Caco-2 (cell line): ENCODE data around the gene HSD3B7. TPM values are rescaled to one million over a fixed set of nuclear protein-coding genes. Genes with fewer than 3 reads are reported as not detected.
A peak's percentile ranks its signal among the peaks of the same experiment; 100 is the strongest.

ENCODE experiments used
- BruUV-seq: library from RNA; stranded (reverse); fragments of 400-500 nt; replicated peaks from 2 replicates; lab custom pipeline; 2021; lab: Mats Ljungman, UMichigan
- CTCF ChIA-PET: fragments of 300-600 bp; sonication (Branson Sonifier 250); formaldehyde crosslinking; loops from one replicate; lab custom pipeline; 2022; ENCODE audit warnings: antibody characterized with exemption; lab: Charles Lee
- POLR2A ChIA-PET: fragments of 300-600 bp; sonication (Branson Sonifier 250); formaldehyde crosslinking; loops from one replicate; lab custom pipeline; 2022; ENCODE audit warnings: antibody characterized with exemption; lab: Charles Lee
- DNase-seq, 2 experiments: peaks; one replicate each; pipeline versions ENCODE4 v3.0.0 to v3.0.0-alpha.2; 2020 to 2022
- H3K27me3 ChIP-seq: replicated peaks from 2 replicates; pipeline ENCODE4 v1.6.0; 2011; ENCODE audit warnings: low read length; ENCODE audit not compliant: control insufficient read depth, insufficient read depth
- H3K36me3 ChIP-seq: 2 replicates; pipeline ENCODE4 v1.5.1; 2011; ENCODE audit warnings: low read length; ENCODE audit not compliant: control insufficient read depth, insufficient read depth
- H3K4me1 ChIP-seq: fragments of 250-450 bp; sonication (Bioruptor Pico); 2 replicates; pipeline ENCODE4 v1.5.1; 2020; ENCODE audit warnings: mild to moderate bottlenecking
- H3K4me3 ChIP-seq: 2 replicates; pipeline ENCODE4 v1.5.1; 2011; ENCODE audit warnings: low read depth, mild to moderate bottlenecking, control low read depth, low read length
- H3K9me3 ChIP-seq: fragments of 250-450 bp; sonication (Bioruptor Pico); 2 replicates; pipeline ENCODE4 v1.5.1; 2020; ENCODE audit warnings: mild to moderate bottlenecking, moderate library complexity
- H3K27ac Mint-ChIP-seq: one replicate; pipeline ENCODE4 v1.8.0; 2022; ENCODE audit warnings: mixed read lengths; ENCODE audit not compliant: unreplicated experiment
- H3K27me3 Mint-ChIP-seq: one replicate; pipeline ENCODE4 v1.8.0; 2022; ENCODE audit warnings: mixed read lengths; ENCODE audit not compliant: insufficient read depth, unreplicated experiment
- H3K36me3 Mint-ChIP-seq: one replicate; pipeline ENCODE4 v1.8.0; 2022; ENCODE audit warnings: mild to moderate bottlenecking, mixed read lengths; ENCODE audit not compliant: insufficient read depth, unreplicated experiment
- H3K4me1 Mint-ChIP-seq: one replicate; pipeline ENCODE4 v1.8.0; 2022; ENCODE audit warnings: low read depth, mixed read lengths; ENCODE audit not compliant: unreplicated experiment
- H3K4me3 Mint-ChIP-seq: one replicate; pipeline ENCODE4 v1.8.0; 2022; ENCODE audit warnings: mild to moderate bottlenecking, moderate library complexity, mixed read lengths; ENCODE audit not compliant: unreplicated experiment
- H3K9me3 Mint-ChIP-seq: one replicate; pipeline ENCODE4 v1.8.0; 2022; ENCODE audit warnings: mixed read lengths; ENCODE audit not compliant: unreplicated experiment
- CTCF ChIP-seq, 2 experiments: fragments of 200-600 bp in 1 of 2; IDR thresholded peaks; 1 replicate in 1 of 2; 2 replicates in 1 of 2; pipeline versions ENCODE4 v1.5.1 to v1.8.0; 2011 to 2022; ENCODE audit warnings: antibody characterized with exemption in 1 of 2, control low read depth in 1 of 2, inconsistent platforms in 1 of 2, low read depth in 1 of 2, low read length in 1 of 2, mild to moderate bottlenecking in 1 of 2, moderate library complexity in 1 of 2; ENCODE audit not compliant: insufficient read depth in 1 of 2, severe bottlenecking in 1 of 2, unreplicated experiment in 1 of 2
- intact Hi-C: fragments of 100-400 bp; cut with micrococcal nuclease; formaldehyde crosslinking; loops from one replicate; pipeline ENCODE4 v1.10.0; 2022; ENCODE audit not compliant: unreplicated experiment
- total RNA-seq: library from RNA; stranded (reverse); gene quantifications from 2 replicates; pipeline ENCODE4 v1.2.3, GENCODE V29; 2022

Gene HSD3B7
- total RNA-seq, 1 experiment from 2014 or later: 2.4 TPM

GRCh38 chr16:30983289-30983889, 1.6 kb upstream of the HSD3B7 start:
- no peak for DNase-seq
- ChIA-PET POLR2A (no interaction called here), CTCF (interaction anchor here (1.1 kb wide), 1 partner anchor 159 kb away, joined by 4 read pairs; no protein-coding TSS in a partner anchor)
- TF ChIP-seq CTCF (IDR thresholded peaks at IDR 0.05; ENCODE audit: insufficient read depth in 1 of 2, low read depth in 1 of 2, low read length in 1 of 2, severe bottlenecking in 1 of 2, unreplicated experiment in 1 of 2): no peak
- Mint-ChIP-seq H3K4me1 (peaks cover 6% of the 10 kb centered on the region), H3K36me3 (peaks cover 19% of the 10 kb centered on the region), H3K9me3 (no peaks in the 10 kb centered on the region), H3K27ac (no peak overlapping the region), H3K4me3 (no peak overlapping the region), H3K27me3 (no peaks in the 10 kb centered on the region)
- Histone ChIP-seq H3K9me3 (no peaks in the 10 kb centered on the region), H3K36me3 (no peaks in the 10 kb centered on the region), H3K4me3 (no peak overlapping the region), H3K27me3 (no peaks in the 10 kb centered on the region), H3K4me1 (peaks cover 7% of the 10 kb centered on the region)
- no TSS peak for BruUV-seq
- intact Hi-C loops: no loop called here

- H3K4me1 Mint-ChIP-seq: peaks cover 6% of the 10 kb centered on the region
- H3K36me3 Mint-ChIP-seq: peaks cover 19% of the 10 kb centered on the region
- no peak overlapping the region for H3K27ac Mint-ChIP-seq
- no peak overlapping the region for H3K4me3 ChIP-seq
- no TSS peak for BruUV-seq
- no peaks in the 10 kb centered on the region for H3K27me3 ChIP-seq
- ChIA-PET POLR2A (no interaction called here), CTCF (interaction anchor here (0.6 to 1.9 kb wide), 10 partner anchors 11 to 459 kb away, joined by 3 to 13 read pairs (median 4); partner anchors contain the start of genes KAT8, PRSS8, ZNF646 and ZNF668)
- H3K9me3 ChIP-seq: no peaks in the 10 kb centered on the region
- H3K27me3 Mint-ChIP-seq: no peaks in the 10 kb centered on the region
- no peak for DNase-seq
- no peak for TF ChIP-seq CTCF (IDR thresholded peaks at IDR 0.05; ENCODE audit: insufficient read depth in 1 of 2, low read depth in 1 of 2, low read length in 1 of 2, severe bottlenecking in 1 of 2, unreplicated experiment in 1 of 2)
- H3K4me3 Mint-ChIP-seq: no peak overlapping the region
- intact Hi-C loops: loop anchor here (2.0 kb wide), 2 partner anchors 33 to 113 kb away; no protein-coding TSS in a partner anchor
- no peaks in the 10 kb centered on the region for H3K36me3 ChIP-seq
- H3K4me1 ChIP-seq: peaks cover 7% of the 10 kb centered on the region
- no peaks in the 10 kb centered on the region for H3K9me3 Mint-ChIP-seq
Measured at GRCh38 chr16:30983898-30984610, 953 bp upstream of the HSD3B7 start.

GRCh38 chr16:30985401-30986128, 558 bp downstream of the HSD3B7 start:
- BruUV-seq: no TSS peak
- no peaks in the 10 kb centered on the region for H3K27me3 ChIP-seq
- H3K4me1 ChIP-seq: peaks cover 7% of the 10 kb centered on the region
- no peak overlapping the region for H3K27ac Mint-ChIP-seq
- H3K9me3 Mint-ChIP-seq: no peaks in the 10 kb centered on the region
- H3K4me3 Mint-ChIP-seq: peak overlapping the region; percentile 59
- ChIA-PET CTCF (interaction anchor here (1.0 to 1.9 kb wide), 6 partner anchors 11 to 457 kb away, joined by 3 to 13 read pairs (median 5); partner anchors contain the start of genes KAT8, ZNF646, ZNF668 and ZNF843), POLR2A (no interaction called here)
- peaks cover 14% of the 10 kb centered on the region for H3K36me3 Mint-ChIP-seq
- H3K27me3 Mint-ChIP-seq: no peaks in the 10 kb centered on the region
- no peak overlapping the region for H3K4me3 ChIP-seq
- H3K36me3 ChIP-seq: no peaks in the 10 kb centered on the region
- peak in 1 of 2 experiments; percentile 50 for TF ChIP-seq CTCF (IDR thresholded peaks at IDR 0.05; ENCODE audit: insufficient read depth in 1 of 2, low read depth in 1 of 2, low read length in 1 of 2, severe bottlenecking in 1 of 2, unreplicated experiment in 1 of 2)
- intact Hi-C loops: loop anchor here (2.0 to 5.0 kb wide), 3 partner anchors 31 to 157 kb away; no protein-coding TSS in a partner anchor
- H3K9me3 ChIP-seq: no peaks in the 10 kb centered on the region
- H3K4me1 Mint-ChIP-seq: peaks cover 6% of the 10 kb centered on the region
- peak; percentile 50 to 56 for DNase-seq
